K562 (cell line): ENCODE measurements around the gene MYH7.

Experiments
- DACH1 ChIP-seq: fragments of 450-650 bp; IDR thresholded peaks from 2 replicates; pipeline ENCODE4 v1.6.1; 2018; ENCODE audit not compliant: partially characterized antibody
- EHMT2 ChIP-seq: fragments of 450-650 bp; IDR thresholded peaks from 2 replicates; pipeline ENCODE4 v1.6.1; 2018; ENCODE audit warnings: antibody characterized with exemption
- ETV5 ChIP-seq: sonication (generic); formaldehyde crosslinking; IDR thresholded peaks from 2 replicates; pipeline ENCODE4 v1.4.0; 2020; ENCODE audit warnings: low read depth, mild to moderate bottlenecking, missing genetic modification reagents
- JUND ChIP-seq, 2 experiments: IDR thresholded peaks; 2 replicates in 1 of 2; 3 replicates in 1 of 2; pipeline ENCODE4 v1.6.1; 2011; ENCODE audit warnings: borderline replicate concordance in 2 of 2, low read depth in 2 of 2, low read length in 2 of 2, improper control_type of control experiment in 1 of 2, missing biosample characterization in 1 of 2, missing genetic modification characterization in 1 of 2, missing genetic modification reagents in 1 of 2
- KDM1A ChIP-seq, 2 experiments: fragments of 450-650 bp; IDR thresholded peaks; 2 replicates each; pipeline ENCODE4 v1.6.1; 2016; ENCODE audit warnings: mild to moderate bottlenecking in 2 of 2
- MAX ChIP-seq: sonication (generic); formaldehyde crosslinking; IDR thresholded peaks from 2 replicates; pipeline ENCODE4 v1.9.0; 2022; ENCODE audit warnings: mild to moderate bottlenecking, missing genetic modification reagents
- MYC ChIP-seq, 2 experiments: fragments of 250-450 bp in 1 of 2; sonication (Bioruptor Pico) in 1 of 2; IDR thresholded peaks; 2 replicates each; pipeline versions ENCODE4 v1.5.1 to v1.6.1; 2012 to 2021; ENCODE audit warnings: low read depth in 2 of 2, borderline replicate concordance in 1 of 2, improper control_type of control experiment in 1 of 2, low read length in 1 of 2, mild to moderate bottlenecking in 1 of 2, moderate library complexity in 1 of 2
- NR1H2 ChIP-seq: sonication (generic); formaldehyde crosslinking; IDR thresholded peaks from 2 replicates; pipeline ENCODE4 v1.4.0; 2020; ENCODE audit warnings: mild to moderate bottlenecking, missing genetic modification reagents
- POLR2A ChIP-seq: fragments of 450-650 bp; conservative IDR thresholded peaks from 2 replicates; pipeline ENCODE4 v1.6.1; 2016
- ZNF175 ChIP-seq: fragments of 200-800 bp; sonication (Bioruptor generic); IDR thresholded peaks from 2 replicates; pipeline ENCODE4 v1.6.1; 2016; ENCODE audit warnings: low read depth, mild to moderate bottlenecking, missing genetic modification characterization, missing compliant biosample characterization
- TF ChIP-seq, protein P1 (sequence below), 2 experiments: fragments of 450-650 bp; formaldehyde crosslinking in 1 of 2; IDR thresholded peaks; 2 replicates each; pipeline versions ENCODE4 v1.4.0 to v1.6.1; 2014 to 2020; ENCODE audit warnings: mild to moderate bottlenecking in 2 of 2, borderline replicate concordance in 1 of 2, low read depth in 1 of 2
- TF ChIP-seq, protein P2 (sequence below), 3 experiments: IDR thresholded peaks in 2 of 3; conservative IDR thresholded peaks in 1 of 3; 2 replicates each; pipeline ENCODE4 v1.5.1; 2011 to 2012; ENCODE audit warnings: low read length in 3 of 3, mild to moderate bottlenecking in 3 of 3, control low read depth in 2 of 3, improper control_type of control experiment in 1 of 3, inconsistent platforms in 1 of 3, low read depth in 1 of 3, mixed read lengths in 1 of 3, moderate library complexity in 1 of 3; ENCODE audit not compliant: insufficient read depth in 2 of 3
- TF ChIP-seq, protein P3 (sequence below): sonication (generic); formaldehyde crosslinking; IDR thresholded peaks from 2 replicates; pipeline ENCODE4 v1.8.1; 2023; ENCODE audit warnings: mild to moderate bottlenecking, missing genetic modification reagents

GRCh38 chr14:23404331-23404900 lies 31.0 kb downstream of the MYH7 start:
- no peak for TF ChIP-seq MYC (IDR thresholded peaks at IDR 0.05; ENCODE audit: low read depth, low read length)
- no peak for TF ChIP-seq MYC (CRISPR knock-in tag; IDR thresholded peaks at IDR 0.05; ENCODE audit: borderline replicate concordance, low read depth)
- TF ChIP-seq KDM1A (IDR thresholded peaks at IDR 0.05), result no peak
- TF ChIP-seq ZNF175, result no peak
- TF ChIP-seq, protein P1, sequence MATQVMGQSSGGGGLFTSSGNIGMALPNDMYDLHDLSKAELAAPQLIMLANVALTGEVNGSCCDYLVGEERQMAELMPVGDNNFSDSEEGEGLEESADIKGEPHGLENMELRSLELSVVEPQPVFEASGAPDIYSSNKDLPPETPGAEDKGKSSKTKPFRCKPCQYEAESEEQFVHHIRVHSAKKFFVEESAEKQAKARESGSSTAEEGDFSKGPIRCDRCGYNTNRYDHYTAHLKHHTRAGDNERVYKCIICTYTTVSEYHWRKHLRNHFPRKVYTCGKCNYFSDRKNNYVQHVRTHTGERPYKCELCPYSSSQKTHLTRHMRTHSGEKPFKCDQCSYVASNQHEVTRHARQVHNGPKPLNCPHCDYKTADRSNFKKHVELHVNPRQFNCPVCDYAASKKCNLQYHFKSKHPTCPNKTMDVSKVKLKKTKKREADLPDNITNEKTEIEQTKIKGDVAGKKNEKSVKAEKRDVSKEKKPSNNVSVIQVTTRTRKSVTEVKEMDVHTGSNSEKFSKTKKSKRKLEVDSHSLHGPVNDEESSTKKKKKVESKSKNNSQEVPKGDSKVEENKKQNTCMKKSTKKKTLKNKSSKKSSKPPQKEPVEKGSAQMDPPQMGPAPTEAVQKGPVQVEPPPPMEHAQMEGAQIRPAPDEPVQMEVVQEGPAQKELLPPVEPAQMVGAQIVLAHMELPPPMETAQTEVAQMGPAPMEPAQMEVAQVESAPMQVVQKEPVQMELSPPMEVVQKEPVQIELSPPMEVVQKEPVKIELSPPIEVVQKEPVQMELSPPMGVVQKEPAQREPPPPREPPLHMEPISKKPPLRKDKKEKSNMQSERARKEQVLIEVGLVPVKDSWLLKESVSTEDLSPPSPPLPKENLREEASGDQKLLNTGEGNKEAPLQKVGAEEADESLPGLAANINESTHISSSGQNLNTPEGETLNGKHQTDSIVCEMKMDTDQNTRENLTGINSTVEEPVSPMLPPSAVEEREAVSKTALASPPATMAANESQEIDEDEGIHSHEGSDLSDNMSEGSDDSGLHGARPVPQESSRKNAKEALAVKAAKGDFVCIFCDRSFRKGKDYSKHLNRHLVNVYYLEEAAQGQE (IDR thresholded peaks at IDR 0.05; ENCODE audit: borderline replicate concordance), result no peak
- TF ChIP-seq, protein P1 (CRISPR knock-in tag; IDR thresholded peaks at IDR 0.05; ENCODE audit: low read depth), result no peak
- TF ChIP-seq DACH1, result no peak
- TF ChIP-seq MAX, result no peak
- TF ChIP-seq, protein P2, sequence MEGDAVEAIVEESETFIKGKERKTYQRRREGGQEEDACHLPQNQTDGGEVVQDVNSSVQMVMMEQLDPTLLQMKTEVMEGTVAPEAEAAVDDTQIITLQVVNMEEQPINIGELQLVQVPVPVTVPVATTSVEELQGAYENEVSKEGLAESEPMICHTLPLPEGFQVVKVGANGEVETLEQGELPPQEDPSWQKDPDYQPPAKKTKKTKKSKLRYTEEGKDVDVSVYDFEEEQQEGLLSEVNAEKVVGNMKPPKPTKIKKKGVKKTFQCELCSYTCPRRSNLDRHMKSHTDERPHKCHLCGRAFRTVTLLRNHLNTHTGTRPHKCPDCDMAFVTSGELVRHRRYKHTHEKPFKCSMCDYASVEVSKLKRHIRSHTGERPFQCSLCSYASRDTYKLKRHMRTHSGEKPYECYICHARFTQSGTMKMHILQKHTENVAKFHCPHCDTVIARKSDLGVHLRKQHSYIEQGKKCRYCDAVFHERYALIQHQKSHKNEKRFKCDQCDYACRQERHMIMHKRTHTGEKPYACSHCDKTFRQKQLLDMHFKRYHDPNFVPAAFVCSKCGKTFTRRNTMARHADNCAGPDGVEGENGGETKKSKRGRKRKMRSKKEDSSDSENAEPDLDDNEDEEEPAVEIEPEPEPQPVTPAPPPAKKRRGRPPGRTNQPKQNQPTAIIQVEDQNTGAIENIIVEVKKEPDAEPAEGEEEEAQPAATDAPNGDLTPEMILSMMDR (IDR thresholded peaks at IDR 0.05 in 2 of 3, conservative IDR thresholded peaks at IDR 0.05 in 1 of 3; ENCODE audit: insufficient read depth in 2 of 3, low read depth in 1 of 3, low read length in 3 of 3), result no peak
- TF ChIP-seq, protein P3, sequence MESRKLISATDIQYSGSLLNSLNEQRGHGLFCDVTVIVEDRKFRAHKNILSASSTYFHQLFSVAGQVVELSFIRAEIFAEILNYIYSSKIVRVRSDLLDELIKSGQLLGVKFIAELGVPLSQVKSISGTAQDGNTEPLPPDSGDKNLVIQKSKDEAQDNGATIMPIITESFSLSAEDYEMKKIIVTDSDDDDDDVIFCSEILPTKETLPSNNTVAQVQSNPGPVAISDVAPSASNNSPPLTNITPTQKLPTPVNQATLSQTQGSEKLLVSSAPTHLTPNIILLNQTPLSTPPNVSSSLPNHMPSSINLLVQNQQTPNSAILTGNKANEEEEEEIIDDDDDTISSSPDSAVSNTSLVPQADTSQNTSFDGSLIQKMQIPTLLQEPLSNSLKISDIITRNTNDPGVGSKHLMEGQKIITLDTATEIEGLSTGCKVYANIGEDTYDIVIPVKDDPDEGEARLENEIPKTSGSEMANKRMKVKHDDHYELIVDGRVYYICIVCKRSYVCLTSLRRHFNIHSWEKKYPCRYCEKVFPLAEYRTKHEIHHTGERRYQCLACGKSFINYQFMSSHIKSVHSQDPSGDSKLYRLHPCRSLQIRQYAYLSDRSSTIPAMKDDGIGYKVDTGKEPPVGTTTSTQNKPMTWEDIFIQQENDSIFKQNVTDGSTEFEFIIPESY, result no peak
- TF ChIP-seq POLR2A, result no peak
- TF ChIP-seq NR1H2 (CRISPR knock-in tag), result no peak
- no peak for TF ChIP-seq ETV5 (CRISPR knock-in tag)
- no peak for TF ChIP-seq EHMT2
- TF ChIP-seq JUND (IDR thresholded peaks at IDR 0.05; ENCODE audit: borderline replicate concordance, low read depth, low read length), result no peak
- TF ChIP-seq JUND (tag; IDR thresholded peaks at IDR 0.05; ENCODE audit: borderline replicate concordance, low read depth, low read length), result no peak
